ENCODE data around the gene BRD7.

DNA sequence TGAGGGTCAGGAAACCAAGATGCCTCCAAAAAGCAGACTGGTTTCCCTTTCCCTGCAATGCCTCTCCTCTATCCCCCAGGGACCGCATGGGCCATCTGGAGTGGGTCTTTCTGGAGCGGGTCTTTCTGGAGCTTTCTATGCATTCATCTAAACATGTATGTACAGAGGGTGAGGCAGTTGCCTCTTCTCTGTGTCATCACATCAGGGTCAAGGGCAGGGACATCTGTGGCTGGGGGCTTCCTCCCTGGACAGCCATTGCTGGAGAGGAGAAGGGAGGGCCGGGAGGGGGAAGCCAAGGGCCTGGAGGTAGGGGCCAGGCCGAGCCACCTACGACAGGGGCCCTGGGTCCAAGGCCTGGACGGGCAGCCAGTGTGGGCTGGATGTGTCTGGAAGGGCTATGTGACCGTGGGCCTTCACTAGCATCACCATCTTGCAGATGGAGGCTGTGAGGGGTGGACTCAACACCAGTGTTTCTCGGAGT is 101.6 kb downstream of the BRD7 start:
- TF ChIP-seq, protein P1, sequence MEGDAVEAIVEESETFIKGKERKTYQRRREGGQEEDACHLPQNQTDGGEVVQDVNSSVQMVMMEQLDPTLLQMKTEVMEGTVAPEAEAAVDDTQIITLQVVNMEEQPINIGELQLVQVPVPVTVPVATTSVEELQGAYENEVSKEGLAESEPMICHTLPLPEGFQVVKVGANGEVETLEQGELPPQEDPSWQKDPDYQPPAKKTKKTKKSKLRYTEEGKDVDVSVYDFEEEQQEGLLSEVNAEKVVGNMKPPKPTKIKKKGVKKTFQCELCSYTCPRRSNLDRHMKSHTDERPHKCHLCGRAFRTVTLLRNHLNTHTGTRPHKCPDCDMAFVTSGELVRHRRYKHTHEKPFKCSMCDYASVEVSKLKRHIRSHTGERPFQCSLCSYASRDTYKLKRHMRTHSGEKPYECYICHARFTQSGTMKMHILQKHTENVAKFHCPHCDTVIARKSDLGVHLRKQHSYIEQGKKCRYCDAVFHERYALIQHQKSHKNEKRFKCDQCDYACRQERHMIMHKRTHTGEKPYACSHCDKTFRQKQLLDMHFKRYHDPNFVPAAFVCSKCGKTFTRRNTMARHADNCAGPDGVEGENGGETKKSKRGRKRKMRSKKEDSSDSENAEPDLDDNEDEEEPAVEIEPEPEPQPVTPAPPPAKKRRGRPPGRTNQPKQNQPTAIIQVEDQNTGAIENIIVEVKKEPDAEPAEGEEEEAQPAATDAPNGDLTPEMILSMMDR (IDR thresholded peaks at IDR 0.05), result no peak
- TF ChIP-seq, protein P2, sequence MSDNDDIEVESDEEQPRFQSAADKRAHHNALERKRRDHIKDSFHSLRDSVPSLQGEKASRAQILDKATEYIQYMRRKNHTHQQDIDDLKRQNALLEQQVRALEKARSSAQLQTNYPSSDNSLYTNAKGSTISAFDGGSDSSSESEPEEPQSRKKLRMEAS (IDR thresholded peaks at IDR 0.05), result no peak
- TF ChIP-seq TP53 (CRISPR knock-in tag; IDR thresholded peaks at IDR 0.05), result no peak

Measured in A549 (cell line).